ENCODE data around the gene MLXIP. TPM values are rescaled to one million over a fixed set of nuclear protein-coding genes. Genes with fewer than 3 reads are reported as not detected.
A peak's percentile ranks its signal among the peaks of the same experiment; 100 is the strongest.

Gene MLXIP
- total RNA-seq, 1 experiment from 2014 or later, result 46.3 TPM

DNA sequence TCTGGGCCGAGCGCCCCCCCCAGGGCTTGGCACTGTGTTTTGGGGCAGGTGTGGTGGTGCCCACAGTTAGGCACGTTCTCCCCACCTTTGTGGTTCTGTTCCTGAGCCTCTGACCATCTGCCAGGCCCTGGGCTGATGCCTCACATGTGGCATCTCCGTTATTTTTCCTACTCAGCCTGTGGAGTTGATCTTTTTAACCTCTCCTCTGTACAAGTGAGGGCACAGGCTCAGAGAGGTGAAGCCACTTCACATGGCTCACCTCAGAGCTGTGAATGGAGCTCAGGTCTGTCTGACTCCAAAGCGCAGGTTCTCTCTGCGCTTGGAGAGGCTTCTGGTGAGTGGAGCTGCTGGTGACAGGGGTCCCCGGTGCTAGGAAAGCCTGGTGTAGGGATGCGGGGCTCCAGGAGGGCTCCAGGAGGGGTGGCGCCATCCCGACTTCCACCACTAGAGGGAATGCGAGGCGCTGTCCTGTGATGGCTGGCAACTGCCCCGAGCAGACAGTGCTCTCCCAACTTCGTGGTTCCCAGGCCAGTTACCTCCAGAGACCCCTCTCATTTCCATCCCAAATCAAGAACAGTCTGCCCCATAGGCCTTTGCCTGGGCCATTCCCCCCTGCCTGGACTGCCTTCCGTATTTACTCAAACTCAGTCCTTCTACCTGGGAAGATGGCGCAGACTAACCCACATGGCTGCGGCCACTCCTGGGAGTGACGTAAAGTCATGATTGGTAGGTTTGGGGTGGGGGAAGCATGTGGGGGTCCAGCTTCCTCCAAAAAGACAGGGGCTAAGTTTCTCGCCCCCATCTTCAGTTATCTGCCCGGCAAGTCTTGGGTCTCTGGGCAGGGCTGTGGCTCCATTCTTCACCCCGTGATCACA, 47.0 kb upstream of the MLXIP start:
- peaks cover 53% of the 10 kb centered on the region for H3K79me2 ChIP-seq (ENCODE audit: insufficient read depth, low read length)
- H3K4me1 ChIP-seq (ENCODE audit: control insufficient read depth in 1 of 2, insufficient read depth in 2 of 2, low read length in 2 of 2), result peaks cover 4% of the 10 kb centered on the region in 2 experiments; a peak in 2 of 4 replicates
- ChIA-PET RAD21 (ENCODE audit: low non-redundant PET in 1 of 2, low total read pairs in 2 of 2, uncharacterized antibody in 2 of 2, unreplicated experiment in 2 of 2) (no interaction called here), POLR2A (no interaction called here), CTCF (interaction anchor here (1.3 kb wide), 1 partner anchor 237 kb away, joined by 3 read pairs; no protein-coding TSS in a partner anchor)
- no TSS peak for BruUV-seq (replicated peaks)
- DNase-seq (ENCODE audit: low read depth, low spot score) (no peak), ATAC-seq (peak; percentile 95)
- no peaks in the 10 kb centered on the region for H3K9me3 ChIP-seq (ENCODE audit: control insufficient read depth in 1 of 2, insufficient read depth in 1 of 2, low read depth in 1 of 2, low read length in 2 of 2)
- no peaks in the 10 kb centered on the region for H3K9me2 ChIP-seq (ENCODE audit: insufficient read depth)
- no peak overlapping the region for H3K27ac ChIP-seq (ENCODE audit: low read depth, low read length)
- no peaks in the 10 kb centered on the region for H4K20me1 ChIP-seq (ENCODE audit: insufficient read depth)
- H3K4me3 ChIP-seq (replicated peaks in 1 of 2; ENCODE audit: low read depth in 1 of 2, low read length in 2 of 2), result no peak overlapping the region
- TF ChIP-seq RAD21 (IDR thresholded peaks at IDR 0.05; ENCODE audit: low read depth) (peak; percentile 38; the same call in 1 of the 2 replicates), REST (IDR thresholded peaks at IDR 0.05; ENCODE audit: low read depth) (no peak), YY1 (IDR thresholded peaks at IDR 0.05; ENCODE audit: extremely low read depth, insufficient replicate concordance, low read depth, low read length) (peak; percentile 28), ZFX (IDR thresholded peaks at IDR 0.05) (no peak), ZNF274 (IDR thresholded peaks at IDR 0.05; ENCODE audit: low read depth, low read length) (no peak), EZH2 (IDR thresholded peaks at IDR 0.05) (no peak), SIN3A (IDR thresholded peaks at IDR 0.05; ENCODE audit: low read depth) (no peak)
- TF ChIP-seq, protein P1, sequence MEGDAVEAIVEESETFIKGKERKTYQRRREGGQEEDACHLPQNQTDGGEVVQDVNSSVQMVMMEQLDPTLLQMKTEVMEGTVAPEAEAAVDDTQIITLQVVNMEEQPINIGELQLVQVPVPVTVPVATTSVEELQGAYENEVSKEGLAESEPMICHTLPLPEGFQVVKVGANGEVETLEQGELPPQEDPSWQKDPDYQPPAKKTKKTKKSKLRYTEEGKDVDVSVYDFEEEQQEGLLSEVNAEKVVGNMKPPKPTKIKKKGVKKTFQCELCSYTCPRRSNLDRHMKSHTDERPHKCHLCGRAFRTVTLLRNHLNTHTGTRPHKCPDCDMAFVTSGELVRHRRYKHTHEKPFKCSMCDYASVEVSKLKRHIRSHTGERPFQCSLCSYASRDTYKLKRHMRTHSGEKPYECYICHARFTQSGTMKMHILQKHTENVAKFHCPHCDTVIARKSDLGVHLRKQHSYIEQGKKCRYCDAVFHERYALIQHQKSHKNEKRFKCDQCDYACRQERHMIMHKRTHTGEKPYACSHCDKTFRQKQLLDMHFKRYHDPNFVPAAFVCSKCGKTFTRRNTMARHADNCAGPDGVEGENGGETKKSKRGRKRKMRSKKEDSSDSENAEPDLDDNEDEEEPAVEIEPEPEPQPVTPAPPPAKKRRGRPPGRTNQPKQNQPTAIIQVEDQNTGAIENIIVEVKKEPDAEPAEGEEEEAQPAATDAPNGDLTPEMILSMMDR (IDR thresholded peaks at IDR 0.05 in 2 of 3, conservative IDR thresholded peaks at IDR 0.05 in 1 of 3; ENCODE audit: borderline replicate concordance in 1 of 3, insufficient read depth in 1 of 3, low read depth in 2 of 3, low read length in 2 of 3), result peak; percentile 29 to 84 (median 72); a peak in 5 of 6 replicates
- intact Hi-C loops (cut with micrococcal nuclease), result no loop called here
- no peak overlapping the region for H2AFZ ChIP-seq (ENCODE audit: low read depth, low read length, poor library complexity, severe bottlenecking)
- no peak overlapping the region for H3K4me2 ChIP-seq (ENCODE audit: low read length)
- 0 out of 4 replicates have a peak, but pooled peaks cover 0 to 5% of the 10 kb centered on the region in 2 experiments for H3K36me3 ChIP-seq (ENCODE audit: control insufficient read depth in 1 of 2, insufficient read depth in 2 of 2, low read length in 2 of 2)
- H3K9ac ChIP-seq (ENCODE audit: low read length), result no peak overlapping the region
- H3K27me3 ChIP-seq (ENCODE audit: insufficient read depth, low read length), result no peaks in the 10 kb centered on the region

All from HCT116 (cell line).